ENCODE measurements around the gene INTS1.
"Not testable (repeated sequence)": the region's sequence is repeated elsewhere in the genome, so short reads cannot be mapped to it uniquely, and the experiment has no call there.

Gene INTS1

DNA sequence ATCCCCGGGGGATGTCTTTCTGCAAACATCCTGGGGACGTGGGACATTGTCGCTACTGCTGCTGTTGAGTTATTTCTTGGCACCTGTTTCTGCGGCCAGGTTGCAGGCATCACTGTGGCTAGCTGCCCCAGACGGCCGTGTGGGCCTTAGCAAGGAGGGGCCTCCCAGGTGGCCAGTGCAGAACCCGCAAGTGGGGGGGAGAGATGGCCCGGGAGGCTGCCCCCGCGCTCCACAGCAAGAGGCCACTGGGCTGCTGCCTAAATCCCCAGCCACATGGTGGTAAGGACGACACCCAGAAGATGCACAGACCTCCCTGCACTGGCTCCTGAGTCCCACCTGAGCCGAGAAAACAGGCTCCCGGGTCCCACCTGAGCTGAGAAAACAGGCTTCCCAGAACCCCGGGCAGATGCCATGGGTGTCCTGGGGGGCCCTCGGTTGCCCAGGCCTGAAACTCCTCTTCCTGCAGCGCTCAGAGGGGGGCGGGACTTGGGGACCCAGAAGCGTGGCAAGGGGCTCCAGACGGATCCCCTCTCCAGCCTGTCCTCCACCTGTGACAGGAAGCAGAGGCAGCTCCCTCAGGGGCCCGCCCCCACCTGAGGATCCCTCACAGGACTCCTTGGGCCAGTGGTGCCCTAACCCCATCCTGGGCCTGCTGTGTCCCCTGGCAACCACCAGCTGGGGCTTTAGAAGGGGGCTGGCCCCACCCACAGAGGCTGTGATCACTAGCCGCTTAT lies 25.4 kb upstream of the INTS1 start:
- DNase-seq = no peak

DNA sequence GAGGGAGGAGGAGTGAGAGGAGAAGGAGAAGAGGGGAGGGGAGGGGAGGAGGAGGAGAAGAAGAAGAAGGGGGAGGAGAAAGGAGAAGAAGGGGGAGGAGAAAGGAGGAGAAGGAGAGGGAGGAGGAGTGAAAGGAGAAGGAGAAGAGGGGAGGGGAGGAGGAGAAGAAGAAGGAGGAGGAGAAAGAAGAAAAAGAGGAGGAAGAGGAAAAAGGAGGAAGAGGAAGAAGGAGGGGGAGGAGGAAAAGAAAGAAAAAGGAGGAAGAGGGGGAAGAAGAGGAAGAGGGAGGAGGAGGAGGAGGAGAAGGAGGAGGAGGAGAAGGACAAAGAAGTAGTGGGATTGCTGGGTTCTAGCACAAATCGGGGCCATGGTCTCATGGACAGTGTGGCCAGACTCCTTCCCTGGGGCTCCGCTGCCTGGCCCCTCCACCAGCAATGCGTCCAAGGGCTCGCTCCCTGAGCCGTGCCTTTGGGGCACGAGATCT lies 22.1 kb upstream of the INTS1 start:
- DNase-seq = no peak

DNA sequence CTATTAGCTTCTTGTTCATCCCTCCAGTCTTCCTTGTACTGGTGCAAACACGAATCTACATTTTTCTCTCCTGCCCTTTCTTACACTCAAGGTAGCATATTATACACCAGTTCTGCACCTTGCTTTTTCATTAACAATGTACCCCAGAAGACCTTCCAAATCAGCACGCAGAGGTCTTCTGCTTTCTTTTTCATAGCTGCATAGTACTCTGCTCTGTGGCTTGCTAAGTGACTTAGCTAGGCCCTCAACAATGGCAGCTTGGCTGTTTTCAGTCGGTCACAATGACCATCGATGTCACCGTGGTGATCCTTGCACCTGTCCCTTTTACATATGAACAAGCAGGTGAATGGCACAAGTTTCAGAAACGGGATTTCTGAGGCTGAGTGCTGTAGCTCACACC lies 21.2 kb upstream of the INTS1 start:
- DNase-seq = no peak

DNA sequence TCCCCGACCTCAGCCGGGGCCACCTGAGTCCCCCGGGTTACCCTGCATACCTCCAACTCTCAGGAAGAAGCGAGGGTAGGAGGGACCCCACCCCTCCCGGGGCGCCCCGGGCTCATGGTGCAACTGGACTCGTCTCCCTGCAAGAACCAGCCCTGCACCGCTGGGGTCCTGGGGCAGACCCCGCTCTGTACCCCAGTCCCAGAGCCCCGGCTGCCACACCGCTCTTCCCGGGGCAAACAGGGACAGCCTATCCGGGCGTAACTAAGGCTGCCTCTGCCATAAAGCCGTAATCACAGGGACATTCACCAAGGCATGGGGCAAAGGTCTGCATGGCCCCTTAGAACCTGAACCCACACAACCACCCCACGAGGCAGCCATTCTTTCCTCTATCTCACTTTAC lies 19.7 kb upstream of the INTS1 start:
- DNase-seq = no peak

DNA sequence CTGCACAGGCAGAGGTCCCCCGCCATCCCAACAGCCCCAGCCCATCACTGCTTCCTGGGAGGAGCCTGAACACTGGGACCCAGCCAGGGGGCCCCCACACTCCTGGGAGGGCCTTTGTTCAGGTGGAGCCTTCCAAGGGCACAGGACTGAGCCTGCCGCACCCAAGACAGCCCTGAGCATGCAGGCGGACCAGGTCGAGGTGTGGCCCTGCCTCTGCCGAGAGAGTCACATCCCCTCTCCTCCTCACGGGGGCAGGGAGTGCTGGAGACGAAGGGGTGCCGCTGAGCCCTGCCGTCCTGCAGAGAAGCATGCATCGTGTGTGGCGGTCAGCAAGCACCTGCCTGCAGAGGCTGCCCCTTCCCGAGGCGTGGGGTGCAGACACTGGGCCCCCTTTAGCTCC lies 19.0 kb upstream of the INTS1 start:
- no peak for DNase-seq

DNA sequence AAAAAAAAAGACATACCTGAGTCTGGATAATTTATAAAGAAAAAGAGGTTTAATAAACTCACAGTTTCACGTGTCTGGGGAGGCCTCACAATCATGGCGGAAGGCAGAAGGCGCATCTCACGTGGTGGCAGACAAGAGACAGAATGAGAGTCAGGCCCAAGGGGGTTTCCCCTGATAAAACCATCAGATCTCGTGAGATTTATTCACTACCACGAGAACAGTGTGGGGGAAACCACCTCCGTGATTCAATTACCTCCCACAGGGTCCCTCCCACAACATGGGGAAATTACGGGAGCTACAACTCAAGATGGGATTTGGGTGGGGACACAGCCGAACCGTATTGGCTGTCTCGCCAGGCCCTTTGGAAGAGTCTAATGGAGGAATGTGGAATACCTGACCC lies 17.3 kb upstream of the INTS1 start:
- DNase-seq = no peak

DNA sequence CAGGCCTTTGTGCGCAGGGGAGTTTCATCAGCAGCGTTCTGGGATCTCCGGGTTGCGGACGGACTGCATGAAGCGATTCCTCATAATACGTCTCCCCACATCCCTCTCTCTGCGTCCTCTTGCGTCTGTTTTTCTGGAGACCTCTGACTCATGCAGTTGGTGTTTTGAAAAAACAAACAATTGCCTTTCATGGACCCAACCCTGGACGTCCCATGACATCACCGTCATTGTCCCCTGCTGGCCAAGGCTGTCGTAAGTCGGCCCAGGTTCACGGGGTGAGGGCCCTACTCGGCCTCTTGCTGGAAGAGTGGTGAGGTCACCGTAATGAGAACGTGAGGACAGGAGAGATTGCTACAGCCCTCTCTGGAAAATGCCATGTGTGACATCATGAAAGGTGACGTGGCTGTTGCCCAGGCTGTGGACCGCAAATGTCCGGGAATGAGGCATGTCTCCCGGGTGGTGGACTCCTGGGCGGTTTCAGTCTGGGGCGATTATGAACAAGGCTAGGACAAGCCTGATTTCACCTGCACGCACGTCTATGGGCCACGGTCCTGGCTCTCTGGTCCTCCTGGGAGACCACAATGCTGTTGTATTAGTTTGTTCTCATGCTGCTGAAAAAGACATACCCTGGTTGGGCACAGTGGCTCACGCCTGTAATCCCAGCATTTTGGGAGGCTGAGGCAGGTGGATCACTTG lies 16.5 kb upstream of the INTS1 start:
- no peak for DNase-seq

DNA sequence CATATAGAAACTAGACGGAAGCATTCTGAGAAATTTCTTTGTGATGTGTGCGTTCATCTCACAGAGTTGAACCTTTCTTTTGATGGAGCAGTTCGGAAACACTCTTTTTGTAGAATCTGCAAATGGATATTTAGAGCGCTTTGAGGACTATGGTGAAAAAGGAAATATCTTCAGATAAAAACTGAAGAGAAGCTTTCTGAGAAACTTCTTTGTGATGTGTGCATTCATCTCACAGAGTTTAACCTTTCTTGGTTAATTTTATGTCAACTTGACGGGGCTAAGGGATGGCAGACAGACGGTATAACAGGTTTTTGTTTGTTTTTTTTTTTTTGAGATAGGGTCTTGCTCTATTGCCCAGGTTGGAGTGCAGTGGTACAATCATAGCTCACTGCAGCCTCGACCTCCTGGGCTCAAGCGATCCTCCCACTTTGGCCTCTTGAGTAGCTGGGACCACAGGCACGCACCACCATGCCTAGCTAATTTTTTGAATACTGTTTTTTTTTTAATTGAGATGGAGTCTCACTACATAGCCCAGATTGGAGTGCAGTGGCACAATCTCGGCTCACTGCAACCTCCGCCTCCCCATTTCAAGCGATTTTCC lies 15.2 kb upstream of the INTS1 start:
- not testable (repeated sequence) for DNase-seq

GRCh38 chr7:1516586-1517251 lies 12.5 kb upstream of the INTS1 start:
- DNase-seq = no peak

DNA sequence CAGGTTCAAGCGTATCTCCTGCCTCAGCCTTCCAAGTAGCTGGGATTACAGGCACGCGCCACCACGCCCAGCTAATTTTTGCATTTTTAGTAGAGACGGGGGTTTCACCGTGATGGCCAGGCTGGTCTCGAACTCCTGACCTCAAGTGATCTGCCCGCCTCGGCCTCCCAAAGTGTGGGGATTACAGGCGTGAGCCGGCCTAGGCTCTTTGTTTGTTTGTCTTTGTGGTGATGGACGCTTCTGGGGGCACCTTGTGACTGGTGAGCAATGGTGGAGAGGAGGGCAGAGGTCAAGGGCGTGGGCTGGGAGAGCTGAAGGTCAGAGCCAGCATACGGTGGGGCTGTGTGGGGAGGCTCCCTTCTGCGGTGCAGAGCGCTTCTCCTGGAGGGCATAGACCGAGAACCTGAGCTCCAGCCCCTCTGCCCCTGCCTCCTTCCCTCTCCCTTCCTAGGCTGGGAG lies 11.3 kb upstream of the INTS1 start:
- DNase-seq = not testable (repeated sequence)

GRCh38 chr7:1514995-1515401 lies 10.8 kb upstream of the INTS1 start:
- DNase-seq = no peak

DNA sequence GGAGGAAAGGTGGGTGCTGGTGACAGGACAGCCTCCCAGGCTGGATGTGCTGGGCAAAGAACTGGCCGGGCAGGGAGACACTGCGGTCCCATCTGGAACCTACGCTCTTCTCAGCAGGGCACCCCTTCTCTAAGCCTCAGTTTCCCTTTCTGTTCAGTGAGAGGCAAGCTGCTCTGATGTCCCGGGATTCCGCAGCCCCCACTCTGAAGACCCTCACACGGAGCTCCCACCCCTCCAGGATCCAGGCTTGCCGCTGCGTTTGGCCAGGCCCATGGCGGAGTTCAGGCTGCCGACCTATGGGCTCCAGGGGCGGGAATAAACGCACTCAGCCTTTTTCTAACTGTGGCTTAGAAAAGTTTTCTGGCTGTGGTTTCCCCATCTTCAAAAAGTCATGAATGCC lies 10.2 kb upstream of the INTS1 start:
- no peak for DNase-seq

DNA sequence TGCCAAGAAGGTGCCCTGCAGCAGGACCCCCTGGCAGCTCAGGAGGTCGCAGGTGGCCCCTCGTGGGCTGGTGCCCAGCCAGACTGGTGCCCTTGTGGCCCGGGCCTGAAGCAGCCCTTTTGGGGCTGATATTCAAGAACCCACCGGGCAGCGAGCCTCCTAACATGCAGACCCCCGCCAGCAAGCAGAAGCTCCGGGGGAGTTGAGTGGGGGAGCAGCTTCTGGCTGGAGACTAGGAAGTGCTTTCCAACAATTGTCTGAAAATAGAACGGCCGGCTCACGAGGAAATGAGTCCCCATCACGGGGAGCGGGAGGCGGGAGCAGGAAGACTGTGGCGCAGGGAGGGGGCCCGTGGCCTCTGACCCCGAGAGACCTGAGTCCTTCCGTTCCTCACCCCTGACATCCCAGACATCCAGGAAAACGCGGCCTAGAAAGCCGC lies 9.5 kb upstream of the INTS1 start:
- no peak for DNase-seq

- DNase-seq = no peak
These were observed 8.8 kb upstream of the INTS1 start for GRCh38 chr7:1512781-1513656.

- no peak for DNase-seq
These were observed 7.5 kb upstream of the INTS1 start for GRCh38 chr7:1511444-1512422.

GRCh38 chr7:1510780-1511154 lies 6.6 kb upstream of the INTS1 start:
- DNase-seq = no peak

DNA sequence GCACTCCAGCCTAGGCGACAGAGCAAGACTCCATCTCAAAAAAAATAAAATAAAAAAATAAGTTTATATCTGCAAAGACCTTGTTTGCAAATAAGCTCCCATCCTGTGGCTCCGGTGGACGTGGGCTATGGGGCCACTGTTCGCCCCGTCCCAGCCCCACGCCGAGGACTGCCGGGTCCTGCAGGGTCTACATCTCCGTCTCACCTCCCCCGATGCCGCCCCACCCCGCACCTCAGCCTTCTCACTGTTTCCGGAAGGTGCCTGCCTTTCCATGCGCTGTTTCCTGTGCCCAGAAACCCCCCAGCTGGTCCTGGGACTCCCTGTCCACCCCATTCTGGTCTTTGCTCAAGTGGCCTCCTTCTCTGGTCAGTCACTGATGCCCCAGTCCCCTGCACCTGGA lies 5.0 kb upstream of the INTS1 start:
- DNase-seq = no peak

DNA sequence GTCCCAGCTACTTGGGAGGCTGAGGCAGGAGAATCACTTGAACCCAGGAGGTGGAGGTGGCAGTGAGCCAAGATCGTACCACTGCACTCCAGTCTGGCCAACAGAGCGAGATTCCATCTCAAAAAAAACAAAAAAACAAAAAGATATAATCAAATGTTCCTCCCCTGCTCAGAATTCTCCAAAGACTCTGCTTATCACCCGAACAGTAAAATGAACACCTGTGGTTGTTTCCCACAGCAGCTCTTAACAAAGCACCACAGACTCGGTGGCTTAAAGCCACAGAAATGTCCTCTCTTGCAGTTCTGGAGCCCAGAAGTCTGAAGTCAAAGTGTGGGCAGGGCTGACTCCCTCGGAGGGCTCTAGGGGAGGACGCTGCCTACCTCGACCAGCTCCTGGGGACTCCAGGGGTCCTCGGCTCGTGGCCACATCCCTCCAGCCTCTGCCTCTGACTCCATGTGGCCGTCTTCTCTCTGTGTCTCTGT lies 4.1 kb upstream of the INTS1 start:
- DNase-seq = no peak

- no peak for DNase-seq
These were observed 1.8 kb upstream of the INTS1 start for GRCh38 chr7:1505731-1506550.

DNA sequence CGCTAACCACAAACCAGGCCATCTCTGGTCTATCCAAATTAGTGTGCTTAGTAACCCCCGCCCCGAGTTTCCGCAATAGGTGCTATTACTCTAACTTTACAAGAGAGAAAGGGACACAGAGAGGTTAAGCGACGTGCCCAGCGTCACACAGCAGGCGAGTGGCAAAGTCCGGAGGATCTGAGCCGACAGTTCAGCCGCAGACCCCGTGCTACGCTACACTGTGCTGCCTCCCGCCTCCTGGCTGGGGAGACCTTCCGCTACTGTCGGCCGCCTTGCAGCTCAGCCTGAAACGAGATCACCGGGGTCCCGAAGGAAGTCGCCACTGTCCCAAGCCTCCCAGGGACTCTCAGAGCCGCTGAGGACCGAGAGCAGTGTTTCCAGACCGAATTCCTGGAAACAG lies 799 bp downstream of the INTS1 start:
- no peak for DNase-seq

All from effector CD4-positive, alpha-beta T cell (primary cell).